Fibroblast of pulmonary artery (primary cell): ENCODE results near the gene ZNF341.

Source experiments
- DNase-seq: peaks from one replicate; pipeline ENCODE4 v3.0.0-alpha.2; 2010; ENCODE audit warnings: low read depth
- H3K4me3 ChIP-seq: replicated peaks from 2 replicates; pipeline ENCODE4 v1.5.1; 2011; ENCODE audit warnings: low read depth, mild to moderate bottlenecking, control low read depth, low read length, moderate library complexity
- TF ChIP-seq, protein P1 (sequence below): IDR thresholded peaks from 2 replicates; pipeline ENCODE4 v1.5.1; 2011; ENCODE audit warnings: mild to moderate bottlenecking, control low read depth, low read length, inconsistent platforms; ENCODE audit errors: missing control alignments

ZNF341 gene

DNA sequence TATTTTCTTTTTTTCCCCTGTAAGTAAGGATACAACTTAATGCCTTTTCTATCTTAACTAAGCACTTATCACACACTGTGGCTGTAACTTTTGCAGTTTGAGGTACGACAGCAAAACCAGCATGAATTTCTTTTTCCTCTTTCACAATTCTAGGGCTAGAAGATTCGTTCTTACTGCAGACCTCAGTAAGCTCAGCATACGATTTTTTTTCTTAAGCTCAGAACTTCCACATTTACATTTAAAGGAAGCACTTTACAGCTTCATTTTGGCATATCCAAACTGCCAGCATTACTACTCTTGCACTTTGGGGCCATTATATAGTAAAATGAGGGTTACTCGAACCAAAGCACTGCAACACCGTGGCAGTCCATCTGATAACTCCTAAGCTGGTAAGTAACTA lies 78.5 kb downstream of the ZNF341 start:
- no peak for DNase-seq
- TF ChIP-seq, protein P1, sequence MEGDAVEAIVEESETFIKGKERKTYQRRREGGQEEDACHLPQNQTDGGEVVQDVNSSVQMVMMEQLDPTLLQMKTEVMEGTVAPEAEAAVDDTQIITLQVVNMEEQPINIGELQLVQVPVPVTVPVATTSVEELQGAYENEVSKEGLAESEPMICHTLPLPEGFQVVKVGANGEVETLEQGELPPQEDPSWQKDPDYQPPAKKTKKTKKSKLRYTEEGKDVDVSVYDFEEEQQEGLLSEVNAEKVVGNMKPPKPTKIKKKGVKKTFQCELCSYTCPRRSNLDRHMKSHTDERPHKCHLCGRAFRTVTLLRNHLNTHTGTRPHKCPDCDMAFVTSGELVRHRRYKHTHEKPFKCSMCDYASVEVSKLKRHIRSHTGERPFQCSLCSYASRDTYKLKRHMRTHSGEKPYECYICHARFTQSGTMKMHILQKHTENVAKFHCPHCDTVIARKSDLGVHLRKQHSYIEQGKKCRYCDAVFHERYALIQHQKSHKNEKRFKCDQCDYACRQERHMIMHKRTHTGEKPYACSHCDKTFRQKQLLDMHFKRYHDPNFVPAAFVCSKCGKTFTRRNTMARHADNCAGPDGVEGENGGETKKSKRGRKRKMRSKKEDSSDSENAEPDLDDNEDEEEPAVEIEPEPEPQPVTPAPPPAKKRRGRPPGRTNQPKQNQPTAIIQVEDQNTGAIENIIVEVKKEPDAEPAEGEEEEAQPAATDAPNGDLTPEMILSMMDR, result no peak
- H3K4me3 ChIP-seq, result no peak overlapping the region

DNA sequence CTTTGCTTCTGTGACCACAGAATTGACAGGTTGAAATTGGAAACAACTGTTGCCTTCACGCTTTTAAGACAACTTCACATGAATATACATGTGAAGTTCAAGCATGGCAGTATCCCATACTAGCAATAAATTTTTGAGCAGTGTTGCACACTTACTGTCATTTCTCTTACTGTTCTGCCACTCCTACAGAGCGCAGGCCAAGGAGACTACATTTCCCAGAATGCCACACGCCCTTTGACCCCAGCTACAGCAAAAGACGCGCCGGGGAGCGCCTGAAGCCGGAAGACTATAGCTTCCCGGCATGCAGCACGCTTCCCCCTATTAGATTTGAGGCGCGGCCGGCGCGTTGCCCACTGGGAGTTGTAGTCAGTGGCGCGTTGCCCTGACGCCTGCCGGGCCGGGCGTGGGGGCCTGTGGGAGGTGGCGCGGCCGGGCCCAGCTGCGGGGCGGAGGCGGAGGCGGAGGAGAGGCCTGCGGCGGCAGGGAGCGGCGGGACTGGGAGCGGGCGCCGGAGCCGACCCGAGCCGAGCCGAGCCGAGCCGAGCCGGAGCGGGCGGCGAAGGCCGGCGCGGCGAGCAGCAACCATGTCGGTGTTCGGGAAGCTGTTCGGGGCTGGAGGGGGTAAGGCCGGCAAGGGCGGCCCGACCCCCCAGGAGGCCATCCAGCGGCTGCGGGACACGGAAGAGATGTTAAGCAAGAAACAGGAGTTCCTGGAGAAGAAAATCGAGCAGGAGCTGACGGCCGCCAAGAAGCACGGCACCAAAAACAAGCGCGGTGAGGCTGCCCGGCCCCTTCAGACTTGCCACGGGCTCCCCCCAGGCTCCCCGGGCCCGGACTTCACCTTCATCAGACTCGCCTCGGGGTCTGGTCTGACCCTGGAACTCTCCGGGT lies 79.3 kb downstream of the ZNF341 start, which contains the start of gene CHMP4B:
Gene CHMP4B (plus strand): TSS at position 464 of the 891 bp plus-strand sequence. CDS start 121 bp downstream, at position 585.
- peak; percentile 99 for DNase-seq
- TF ChIP-seq, protein P1, result no peak
- H3K4me3 ChIP-seq, result peak within 1 kb of the TSS; percentile 72

DNA sequence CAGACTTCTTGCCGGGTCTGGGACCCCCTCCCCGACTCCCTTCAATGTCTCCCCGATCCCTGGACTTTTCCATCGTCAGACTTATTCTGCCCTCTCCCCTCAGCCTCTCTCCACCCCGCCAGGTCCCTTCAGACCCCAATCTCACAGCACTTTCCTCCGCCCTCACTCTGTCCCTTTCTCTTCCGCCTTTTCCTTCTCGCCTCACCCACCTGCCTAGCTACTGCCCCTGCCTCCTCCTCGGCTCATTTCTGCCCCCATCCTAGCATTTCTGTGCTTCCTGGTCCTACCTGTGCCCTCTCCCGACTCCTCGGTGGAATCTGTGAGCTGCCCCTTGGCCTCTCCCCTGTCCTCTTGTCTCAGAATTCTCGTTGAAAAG lies 80.0 kb downstream of the ZNF341 start:
- peak overlapping the region; percentile 72 for H3K4me3 ChIP-seq
- DNase-seq, result no peak
- TF ChIP-seq, protein P1, result no peak

GRCh38 chr20:33812152-33812849 lies 80.5 kb downstream of the ZNF341 start:
- DNase-seq, result peak; percentile 82
- TF ChIP-seq, protein P1, result no peak
- H3K4me3 ChIP-seq, result peak overlapping the region; percentile 72

DNA sequence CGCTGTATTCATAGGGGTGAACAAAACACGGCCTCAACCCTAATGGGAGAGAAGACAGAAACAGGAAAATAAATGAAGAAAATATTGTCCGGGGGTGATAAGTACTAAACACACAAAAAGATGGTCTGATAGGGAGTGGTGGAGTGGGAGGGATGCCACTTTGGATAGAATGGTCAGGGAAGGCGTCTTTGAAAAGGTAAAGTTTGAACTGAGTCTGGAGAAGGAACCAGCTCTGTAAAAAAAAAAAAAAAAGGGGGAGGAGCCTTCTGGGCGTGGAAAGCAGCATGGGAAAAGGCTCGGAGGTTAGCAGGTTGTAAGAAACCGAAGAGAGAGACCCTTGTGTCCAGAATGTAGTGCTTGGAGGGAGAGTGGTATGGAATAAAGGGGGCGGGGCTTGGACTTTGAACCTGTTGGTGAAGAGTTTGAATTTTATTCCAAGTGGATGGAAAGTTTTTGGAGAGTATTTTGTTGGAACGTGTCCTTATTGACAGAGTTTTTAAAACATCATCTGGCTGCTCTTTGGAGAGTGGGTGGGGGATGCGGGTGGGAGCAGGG lies 81.2 kb downstream of the ZNF341 start:
- no peak for DNase-seq
- TF ChIP-seq, protein P1, result no peak
- peak overlapping the region; percentile 72 for H3K4me3 ChIP-seq

DNA sequence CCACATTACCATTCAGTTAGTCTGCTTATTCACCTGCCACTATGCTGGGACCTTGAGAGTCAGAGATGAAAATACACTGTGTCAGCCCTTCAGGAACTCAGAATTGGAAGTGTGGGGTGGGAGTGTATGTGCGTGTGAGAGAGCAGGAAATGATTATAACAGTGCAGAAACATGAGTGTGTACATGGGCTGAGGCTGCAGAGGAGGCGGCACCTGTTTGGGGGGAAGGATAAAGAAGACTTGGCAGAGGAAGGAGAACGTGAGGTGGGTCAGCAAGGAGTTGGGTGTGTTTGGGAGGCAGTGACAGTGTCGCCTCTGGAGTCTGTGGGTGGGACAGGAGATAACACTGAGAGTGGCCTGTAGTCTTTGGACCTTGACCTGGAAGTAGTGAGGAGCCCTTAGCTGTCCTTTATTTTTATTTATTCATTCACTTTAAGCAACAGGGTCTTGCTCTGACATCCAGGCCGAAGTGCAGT lies 82.5 kb downstream of the ZNF341 start:
- DNase-seq, result no peak
- TF ChIP-seq, protein P1, result no peak
- H3K4me3 ChIP-seq, result no peak overlapping the region
